HG02678 (cell line): ENCODE measurements around the gene PDE6A.
"Not testable (repeated sequence)": the region's sequence is repeated elsewhere in the genome, so short reads cannot be mapped to it uniquely, and the experiment has no call there.

Experiments
- ATAC-seq: cut with Tn5 transposase; IDR thresholded peaks from one replicate; pipeline ENCODE4 v1.9.1; 2021; ENCODE audit warnings: mild to moderate bottlenecking, moderate library complexity; ENCODE audit not compliant: unreplicated experiment

The PDE6A gene

DNA sequence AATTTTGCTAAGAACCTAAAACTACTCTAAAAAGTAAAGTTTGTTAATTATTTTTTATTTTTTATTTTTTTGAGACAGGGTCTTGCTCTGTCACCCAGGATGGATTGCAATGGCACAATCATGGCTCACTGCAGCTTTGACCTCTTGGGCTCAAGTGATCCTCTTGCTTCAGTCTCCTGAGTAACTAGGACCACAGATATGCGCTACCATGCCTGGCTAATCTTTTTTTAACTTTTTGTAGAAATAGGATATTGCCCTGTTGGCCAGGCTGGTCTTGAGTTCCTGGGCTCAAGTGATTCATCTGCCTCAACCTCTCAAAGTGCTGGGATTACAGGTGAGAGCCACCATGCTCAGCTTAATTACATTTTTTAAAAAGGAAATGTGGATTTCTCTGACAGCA is 45.8 kb downstream of the PDE6A start:
- ATAC-seq, result no peak

DNA sequence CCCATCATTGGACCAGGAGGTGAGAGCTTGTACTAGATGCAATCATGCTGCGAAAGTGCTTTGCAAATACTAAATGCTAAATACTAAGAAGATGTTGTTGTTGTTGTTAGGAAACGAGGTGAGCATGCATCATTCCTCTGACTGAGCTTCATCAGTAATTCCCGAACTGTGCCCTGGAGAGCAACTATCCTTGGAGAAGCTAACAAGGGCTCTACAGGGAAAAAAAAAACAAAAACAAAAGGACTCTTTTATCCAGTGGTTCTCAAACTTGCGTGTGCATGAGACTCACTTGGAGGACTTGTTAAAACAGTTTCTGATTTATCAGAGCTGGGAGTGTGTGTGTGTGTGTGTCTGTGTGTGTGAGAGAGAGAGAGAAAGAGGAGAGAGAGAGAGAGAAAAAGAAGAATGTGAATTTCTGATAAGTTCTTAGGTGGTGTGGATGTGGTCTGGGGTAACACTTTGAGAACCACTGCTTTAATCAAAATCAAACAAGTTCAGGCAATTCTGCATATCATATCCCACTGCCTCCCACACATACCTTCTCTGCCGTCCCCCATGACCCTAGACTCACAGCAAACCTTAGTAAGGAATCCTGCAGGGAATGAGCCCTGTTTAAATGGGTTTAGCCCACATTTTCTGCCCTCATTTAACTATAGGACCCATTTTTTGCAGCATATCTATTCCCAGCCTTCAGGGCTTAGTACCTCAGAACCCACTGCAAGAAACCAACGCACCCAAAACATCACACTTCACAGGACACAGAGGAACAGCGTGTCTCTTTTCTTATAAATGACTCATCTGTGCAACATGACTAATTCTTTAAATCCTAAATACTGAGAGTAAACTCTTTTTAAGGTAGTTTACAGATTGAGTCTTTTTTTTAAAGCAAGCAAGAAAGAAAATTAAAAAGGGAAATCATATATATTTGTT is 48.9 kb downstream of the PDE6A start:
- no peak for ATAC-seq

DNA sequence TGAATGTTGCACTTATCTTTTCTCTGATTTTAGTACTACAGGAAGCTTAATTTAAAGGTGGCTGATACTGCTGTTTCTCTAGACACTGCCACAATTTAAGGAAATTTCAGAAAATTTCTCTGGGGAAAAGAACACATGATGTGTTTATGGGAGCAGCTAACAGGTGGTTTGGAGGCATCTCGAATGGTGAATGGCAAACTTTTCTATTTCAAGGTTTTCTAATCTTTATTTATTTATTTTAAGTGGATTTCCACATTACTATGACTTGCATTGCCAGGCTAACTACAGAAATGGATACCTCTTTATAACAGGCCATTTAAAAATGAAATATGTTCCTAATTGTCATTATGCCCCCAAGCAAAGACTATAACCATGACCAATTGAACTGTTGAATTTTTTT is 50.4 kb downstream of the PDE6A start:
- ATAC-seq, result no peak

DNA sequence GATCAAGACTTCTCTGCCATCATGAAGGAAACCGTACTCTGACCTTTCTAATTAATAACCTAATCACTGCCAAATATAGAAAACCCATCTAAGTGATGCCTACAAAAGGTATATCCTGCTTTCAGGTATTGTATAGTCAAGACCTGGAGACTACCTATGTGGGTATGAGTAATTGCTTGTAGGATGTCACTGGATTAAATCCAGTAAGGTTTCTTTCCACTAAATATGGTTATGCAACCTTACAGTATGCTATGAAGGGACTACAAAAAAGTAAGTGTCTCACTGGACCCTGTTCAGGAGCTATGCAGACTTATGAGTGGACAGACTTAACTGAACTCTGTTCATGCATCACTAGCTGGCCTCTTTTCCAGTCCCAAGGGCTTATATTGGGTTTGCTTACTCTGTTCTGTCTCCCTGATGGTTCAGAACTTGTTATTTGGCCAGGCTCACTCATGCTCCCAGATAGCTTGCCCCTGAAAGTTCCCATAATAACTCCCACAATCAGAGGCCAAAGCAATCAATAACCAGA is 51.1 kb downstream of the PDE6A start:
- ATAC-seq, result no peak

DNA sequence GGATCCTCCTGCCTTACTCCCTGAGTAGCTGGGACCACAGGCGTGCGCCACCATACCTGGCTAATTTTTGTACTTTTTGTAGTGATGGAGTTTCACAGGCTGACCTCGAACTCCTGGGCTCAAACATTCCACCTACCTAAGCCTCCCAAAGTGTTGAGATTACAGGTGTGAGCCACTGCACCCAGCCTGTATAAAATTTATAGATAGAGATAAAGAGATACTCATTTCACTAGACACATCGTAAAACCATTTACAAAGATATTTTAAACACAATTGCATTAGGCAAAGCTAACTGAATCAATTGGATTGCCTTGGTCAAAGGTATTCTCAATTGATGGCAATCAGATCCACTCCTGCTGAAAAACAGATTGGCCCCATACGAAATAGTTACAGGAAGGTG is 52.0 kb downstream of the PDE6A start:
- ATAC-seq, result no peak

DNA sequence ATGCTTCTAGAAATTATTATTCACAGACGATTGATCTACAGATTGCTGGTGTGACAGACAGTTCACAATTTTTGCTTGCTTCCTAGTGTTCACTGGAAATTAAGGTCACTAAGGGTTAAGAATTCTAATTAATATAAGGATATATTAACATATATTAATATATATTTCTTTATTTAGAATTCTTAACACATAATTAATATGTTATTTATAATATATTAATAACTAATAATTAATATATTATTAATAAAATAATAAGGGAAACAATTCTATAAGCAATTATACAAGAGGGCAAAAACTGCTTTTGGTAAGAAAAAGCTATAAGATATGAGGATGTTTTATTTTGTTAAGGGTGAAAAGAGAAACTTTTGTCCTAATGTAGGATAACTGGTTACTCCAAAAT is 56.3 kb downstream of the PDE6A start:
- ATAC-seq, result no peak

DNA sequence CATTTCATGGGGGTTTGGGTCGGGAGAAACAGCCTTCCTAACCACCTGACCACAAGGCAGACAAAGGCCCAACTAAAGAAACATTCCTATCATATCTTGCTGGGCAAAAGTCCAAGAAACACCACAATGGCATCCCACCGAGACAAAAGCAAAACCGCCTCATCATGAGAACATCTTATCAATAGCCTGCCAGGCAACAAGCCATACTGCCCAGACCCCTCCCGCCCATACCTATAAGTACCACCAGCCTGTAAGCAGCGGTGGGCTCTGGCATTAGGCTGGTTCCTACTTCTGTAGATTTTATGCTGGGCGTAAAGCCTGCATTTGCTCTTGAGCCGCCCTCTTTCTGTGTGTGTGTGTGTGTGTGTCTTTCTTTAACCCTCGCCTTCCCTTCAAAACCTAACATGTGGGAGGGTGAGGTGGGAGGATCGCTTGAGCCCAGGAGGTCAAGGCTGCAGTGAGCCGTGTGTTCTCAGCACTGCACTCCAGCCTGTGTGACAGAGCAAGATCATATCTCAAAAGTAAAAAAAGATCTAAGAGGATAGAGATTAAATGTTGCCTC is 56.9 kb downstream of the PDE6A start:
- ATAC-seq, result no peak

DNA sequence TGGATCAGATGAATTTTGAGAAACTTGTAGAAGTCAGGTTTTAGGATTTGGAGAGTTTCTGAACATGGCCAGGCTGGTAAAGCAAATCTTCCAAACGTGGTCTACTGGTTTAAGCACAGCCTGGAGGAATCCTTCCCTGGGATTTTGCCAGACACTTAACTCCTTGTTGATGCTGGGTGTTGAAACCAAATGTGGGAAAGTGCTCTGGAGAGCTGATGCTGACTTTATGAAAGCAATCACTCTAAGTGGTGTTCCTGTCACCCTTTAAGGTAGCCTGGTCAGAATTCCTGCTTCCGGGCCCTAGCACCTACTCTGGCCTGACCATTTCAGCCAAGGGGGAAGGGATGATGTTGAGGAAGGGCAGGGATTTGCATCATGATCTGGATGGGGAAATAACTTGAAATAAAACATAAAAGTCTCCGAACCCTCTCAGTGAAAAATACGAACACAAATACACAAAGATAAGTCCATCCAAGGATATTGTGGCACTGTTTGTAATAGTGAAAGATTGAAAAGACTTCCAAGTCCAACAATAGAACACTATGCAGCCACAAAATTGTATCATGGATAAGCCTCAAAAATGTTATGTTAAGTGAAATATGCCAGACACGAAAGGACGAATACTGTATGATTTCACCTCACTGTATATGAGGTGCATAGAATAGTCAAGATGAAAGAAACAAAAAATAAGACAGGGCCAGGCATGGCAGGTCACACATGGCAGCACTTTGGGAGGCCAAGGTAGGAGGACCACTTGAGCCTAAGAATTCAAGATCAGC is 57.7 kb downstream of the PDE6A start:
- no peak for ATAC-seq

DNA sequence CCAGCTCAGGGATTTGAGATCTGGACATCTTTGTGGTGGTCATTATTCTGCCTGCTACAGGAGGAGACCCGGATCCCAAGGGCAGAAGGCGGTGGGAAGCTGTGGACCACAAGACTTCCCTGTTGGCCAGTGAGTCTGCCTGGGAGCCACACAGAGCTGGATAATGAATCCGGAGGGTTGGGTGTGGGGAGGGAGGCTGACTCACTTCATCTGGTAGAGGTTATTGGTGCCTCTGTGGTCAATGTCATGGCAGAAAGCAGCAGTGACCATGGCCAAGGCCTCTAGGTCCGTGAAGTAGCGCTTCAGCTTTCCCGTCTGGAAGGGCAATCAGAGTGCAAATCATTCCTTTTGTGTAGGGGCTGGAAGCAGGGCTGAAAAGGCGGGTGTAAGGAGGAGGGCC is 58.5 kb downstream of the PDE6A start:
- no peak for ATAC-seq

DNA sequence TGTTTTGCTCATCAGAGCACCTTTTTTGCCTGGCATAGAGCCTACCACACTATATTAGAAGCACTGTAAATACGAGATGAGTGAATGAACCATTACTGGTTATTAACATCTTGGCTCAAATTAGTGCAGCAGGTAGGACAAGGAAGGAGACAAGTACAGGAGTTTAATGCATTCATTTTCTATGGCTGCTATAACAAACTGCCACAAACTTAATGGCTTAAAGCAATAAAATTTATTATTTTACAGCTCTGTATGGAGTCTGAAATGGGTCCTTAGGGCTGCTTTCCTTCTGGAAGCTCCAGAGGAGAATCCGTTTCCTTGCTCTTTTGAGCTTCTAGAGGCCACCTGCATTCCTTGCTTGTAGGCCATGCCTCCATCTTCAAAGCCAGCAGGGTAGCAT is 59.1 kb downstream of the PDE6A start:
- ATAC-seq, result no peak

DNA sequence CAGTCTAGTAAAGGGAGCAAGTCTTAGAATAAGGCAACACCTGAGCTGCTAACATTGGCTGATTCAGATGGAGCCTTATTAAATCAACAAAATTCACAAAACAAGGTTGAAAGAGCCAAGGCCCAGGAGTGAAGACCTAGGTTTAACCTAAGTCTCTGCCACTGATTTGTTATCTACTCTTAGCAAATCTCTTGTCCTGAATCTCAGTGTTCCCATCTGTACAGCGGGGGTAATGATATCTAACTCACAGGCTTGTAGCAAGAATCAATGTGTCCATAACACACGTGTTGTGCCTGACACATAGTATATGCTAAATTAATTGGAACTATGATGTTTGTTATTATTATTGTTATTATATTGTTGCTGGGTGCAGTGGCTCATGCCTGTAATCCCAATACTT is 61.0 kb downstream of the PDE6A start:
- no peak for ATAC-seq

DNA sequence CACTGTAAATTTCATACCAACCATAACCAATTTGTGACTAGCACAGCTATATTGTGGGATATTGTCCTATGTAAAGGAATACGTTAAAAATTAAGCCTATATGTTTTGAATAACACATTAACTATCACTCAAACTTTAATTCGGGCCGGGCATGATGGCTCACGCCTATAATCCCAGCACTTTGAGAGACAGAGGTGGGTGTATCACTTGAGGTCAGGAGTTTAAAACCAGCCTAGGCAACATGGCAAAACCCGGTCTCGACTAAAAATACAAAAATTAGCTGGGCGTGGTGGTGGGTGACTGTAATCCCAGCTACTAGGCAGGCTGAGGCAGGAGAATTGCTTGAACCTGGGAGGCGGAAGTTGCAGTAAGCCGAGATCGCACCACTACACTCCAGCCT is 62.0 kb downstream of the PDE6A start:
- ATAC-seq, result not testable (repeated sequence)

DNA sequence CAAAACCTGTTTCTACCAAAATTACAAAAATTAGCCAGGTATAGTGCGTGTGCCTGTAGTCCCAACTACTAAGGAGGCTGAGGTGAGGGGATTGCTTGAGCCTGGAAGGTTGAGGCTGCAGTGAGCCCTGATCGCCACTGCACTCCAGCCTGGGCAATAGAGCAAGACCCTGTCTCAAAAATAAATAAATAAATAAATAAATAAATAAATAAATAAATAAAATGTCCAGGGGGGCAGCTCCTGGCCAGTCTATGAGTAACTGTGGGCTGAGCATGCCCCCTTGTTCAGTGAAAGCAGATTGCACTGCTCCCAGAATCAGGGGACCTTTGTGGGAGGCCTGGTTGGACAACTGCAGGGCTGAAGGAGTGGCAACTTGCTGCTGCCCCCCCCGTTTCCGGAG is 62.7 kb downstream of the PDE6A start:
- ATAC-seq, result no peak

DNA sequence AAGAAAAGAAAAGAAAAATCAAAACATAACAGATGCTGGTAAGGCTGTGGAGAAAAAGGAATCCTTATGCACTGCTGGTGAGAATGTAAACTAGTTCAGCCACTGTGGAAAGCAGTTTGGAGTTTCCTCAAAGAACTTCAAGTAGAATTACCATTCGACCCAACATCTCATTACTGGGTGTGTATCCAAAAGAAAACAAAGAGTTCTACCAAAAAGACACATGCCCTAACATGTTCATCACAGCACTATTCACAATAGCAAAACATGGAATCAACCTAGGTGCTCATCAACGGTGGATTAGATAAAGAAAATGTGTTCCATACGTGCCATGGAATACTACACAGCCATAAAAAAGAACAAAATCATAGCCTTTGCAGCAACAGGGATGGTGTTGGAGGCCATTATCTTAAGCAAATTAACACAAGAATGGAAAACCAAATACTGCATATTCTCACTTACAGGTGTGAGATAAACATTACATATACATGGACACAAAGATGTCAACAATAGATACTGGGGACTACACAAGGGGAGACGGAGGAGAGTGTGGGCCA is 63.4 kb downstream of the PDE6A start:
- ATAC-seq, result no peak

DNA sequence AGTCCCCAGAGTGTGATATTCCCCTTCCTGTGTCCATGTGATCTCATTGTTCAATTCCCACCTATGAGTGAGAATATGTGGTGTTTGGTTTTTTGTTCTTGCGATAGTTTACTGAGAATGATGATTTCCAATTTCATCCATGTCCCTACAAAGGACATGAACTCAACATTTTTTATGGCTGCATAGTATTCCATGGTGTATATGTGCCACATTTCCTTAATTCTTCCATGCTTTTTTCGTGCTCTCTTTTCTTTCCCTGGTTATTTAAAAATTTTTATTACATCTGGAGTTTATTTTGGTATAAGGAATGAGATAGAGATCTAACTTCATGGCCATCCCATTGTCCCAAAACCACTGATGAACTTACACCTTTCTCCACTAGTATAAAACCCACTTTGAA is 65.0 kb downstream of the PDE6A start:
- ATAC-seq, result not testable (repeated sequence)

DNA sequence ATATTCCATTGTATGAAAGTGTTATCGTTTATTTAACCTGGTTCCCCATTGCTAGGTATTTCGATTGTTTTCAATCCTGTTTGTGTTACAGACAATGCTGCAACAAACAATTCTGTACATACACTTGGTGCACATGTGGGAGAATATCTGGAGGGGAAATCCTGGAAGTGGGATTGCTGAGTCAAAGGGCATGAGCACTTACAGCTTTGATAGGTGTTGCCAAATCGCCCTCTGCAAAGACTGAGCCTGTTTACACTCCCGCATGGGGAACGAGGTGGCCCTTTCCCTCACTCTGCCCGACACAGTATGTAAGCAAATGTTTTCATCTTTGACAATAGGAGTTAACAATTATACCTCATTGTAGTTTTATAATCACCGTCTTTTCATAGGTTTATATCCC is 66.2 kb downstream of the PDE6A start:
- no peak for ATAC-seq

DNA sequence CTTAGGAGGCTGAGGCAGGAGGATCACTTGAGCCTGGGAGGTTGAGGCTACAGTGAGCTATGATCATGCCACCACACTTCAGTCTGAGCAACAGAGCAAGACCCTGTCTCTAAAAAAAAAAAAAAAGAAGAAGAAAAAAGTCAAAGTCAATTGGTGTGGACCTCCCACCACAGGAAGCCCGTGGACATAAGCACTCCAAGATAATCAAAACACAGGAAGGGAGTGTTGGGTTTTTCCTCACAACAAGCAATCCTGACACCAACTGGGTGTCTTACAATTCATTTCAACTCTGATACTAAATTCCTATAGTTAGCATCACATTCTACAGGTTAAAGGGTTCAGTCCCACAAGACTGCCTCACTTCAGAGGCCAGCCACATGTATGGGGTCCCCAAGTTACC is 70.7 kb downstream of the PDE6A start:
- ATAC-seq, result no peak

DNA sequence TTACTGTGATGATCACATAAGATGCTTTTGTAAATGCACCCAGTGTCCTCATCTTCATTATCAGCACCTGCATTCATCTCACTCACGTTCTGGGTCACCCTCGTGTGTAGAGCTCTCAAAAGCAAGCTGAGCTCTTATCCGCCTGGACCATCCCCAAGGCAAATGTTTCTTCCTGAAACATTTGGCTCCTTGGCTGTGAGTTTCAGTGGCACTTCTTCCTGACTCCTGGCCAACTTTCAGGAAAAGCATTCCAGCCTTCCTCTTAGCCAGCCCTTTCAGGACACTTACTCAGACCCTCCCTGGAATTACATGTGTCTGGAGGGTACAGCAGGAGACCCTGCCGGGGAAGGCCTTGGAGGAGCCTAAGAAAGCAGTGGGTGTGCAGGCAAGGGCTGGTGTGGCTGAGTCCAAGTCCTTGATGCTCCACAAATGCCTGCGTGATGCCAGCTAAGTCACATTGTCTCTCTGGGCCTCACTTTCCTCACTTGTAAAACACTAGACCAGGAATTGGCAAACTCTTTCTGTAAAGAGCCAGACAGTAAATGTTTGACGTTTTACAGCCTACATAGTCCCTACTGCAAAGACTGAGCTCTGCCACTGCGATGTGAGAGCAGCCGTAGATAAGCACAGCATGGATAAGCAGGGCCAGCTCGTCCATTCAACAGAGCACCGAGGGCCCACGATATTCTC is 72.1 kb downstream of the PDE6A start:
- ATAC-seq, result no peak

DNA sequence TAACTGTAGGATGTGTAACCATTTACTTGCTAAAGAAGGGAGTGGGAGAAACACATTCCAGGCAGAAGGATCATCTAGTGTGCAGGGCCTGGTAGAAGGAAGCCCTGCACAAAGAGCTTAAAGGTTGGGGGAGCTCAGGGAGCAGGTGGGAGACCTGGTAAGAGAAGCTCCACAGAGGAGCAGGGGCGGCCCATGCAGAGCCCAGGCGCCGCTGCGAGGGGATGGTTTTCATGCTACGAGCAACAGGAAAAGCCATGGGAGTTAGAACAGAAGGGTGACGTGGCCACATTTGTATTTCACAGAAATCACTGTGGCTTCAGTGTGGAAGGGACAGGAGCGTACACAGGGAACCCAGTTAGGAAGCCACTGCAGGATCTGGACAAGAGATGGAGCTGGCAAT is 73.1 kb downstream of the PDE6A start:
- ATAC-seq, result no peak

DNA sequence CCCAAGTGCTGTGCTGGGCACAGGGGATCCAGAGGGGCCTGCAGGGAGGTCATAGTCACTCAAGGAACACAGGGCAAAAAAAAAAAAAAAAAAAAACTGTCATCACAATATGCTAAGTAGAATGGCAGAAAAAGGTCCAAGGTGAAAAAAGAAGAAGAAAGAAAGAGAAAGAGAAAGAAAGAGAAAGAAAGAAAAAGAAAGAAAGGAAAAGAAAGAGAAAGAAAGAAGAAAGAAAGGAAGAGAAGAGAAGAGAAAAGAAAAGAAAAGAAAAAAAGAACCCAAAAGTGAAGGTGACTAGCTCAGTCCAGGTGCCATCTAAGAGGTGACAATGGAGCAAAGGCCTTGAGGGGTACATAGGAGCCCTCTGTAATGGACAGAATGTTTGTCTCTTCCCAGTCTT is 73.9 kb downstream of the PDE6A start:
- no peak for ATAC-seq

DNA sequence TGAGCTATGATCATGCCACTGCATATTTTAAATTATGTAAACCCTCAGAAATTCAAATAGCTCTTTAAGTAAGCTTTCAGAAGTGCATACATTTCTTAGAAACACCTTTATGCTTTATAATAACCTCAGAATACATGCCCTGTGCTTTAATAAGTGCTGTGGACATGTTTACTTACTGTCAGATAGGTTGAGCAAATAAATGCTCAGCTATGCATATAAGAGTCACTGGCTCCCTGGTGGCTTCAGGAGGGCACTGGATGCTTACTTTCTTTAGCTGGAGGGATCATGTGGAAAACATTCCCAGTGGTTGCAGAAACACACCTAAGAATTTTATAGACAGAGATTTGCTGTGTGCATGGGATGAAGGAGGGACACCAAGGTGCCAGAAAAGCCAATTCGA is 74.4 kb downstream of the PDE6A start:
- no peak for ATAC-seq
